ENCODE results near the gene SLC2A1. TPM values are rescaled to one million over a fixed set of nuclear protein-coding genes. Genes with fewer than 3 reads are reported as not detected.

SLC2A1 gene
- total and polyA plus RNA-seq, 9 of the 15 experiments (the other 6 are each of a cell fraction or from before 2014, with no cell fraction given): 12.6 to 153 (median 48.0) TPM

GRCh38 chr1:42914092-42914627, 44.5 kb downstream of the SLC2A1 start (continued):
- TF ChIP-seq KAT2B (IDR thresholded peaks at IDR 0.05; ENCODE audit: low read depth, low read length): no peak
- TF ChIP-seq FOXA3 (CRISPR knock-in tag; conservative IDR thresholded peaks at IDR 0.05 in 1 of 2, IDR thresholded peaks at IDR 0.05 in 1 of 2): no peak
- TF ChIP-seq RBM22 (IDR thresholded peaks at IDR 0.05; ENCODE audit: low read depth, low read length, poor library complexity, severe bottlenecking): no peak
- no peak for TF ChIP-seq RBFOX2 (IDR thresholded peaks at IDR 0.05; ENCODE audit: low read depth, low read length)
- TF ChIP-seq ATF3 (IDR thresholded peaks at IDR 0.05): peak; percentile 14; the same call in 1 of the 2 replicates
- no peak for TF ChIP-seq ATF3 (CRISPR knock-in tag; conservative IDR thresholded peaks at IDR 0.05)
- TF ChIP-seq EZH2 (IDR thresholded peaks at IDR 0.05; ENCODE audit: borderline replicate concordance, low read depth, low read length): no peak
- no peak for TF ChIP-seq ARHGAP35 (IDR thresholded peaks at IDR 0.05; ENCODE audit: partially characterized antibody)
- TF ChIP-seq ZNF766 (CRISPR knock-in tag; conservative IDR thresholded peaks at IDR 0.05): no peak
- TF ChIP-seq SRSF1 (IDR thresholded peaks at IDR 0.05; ENCODE audit: low read depth, low read length): no peak
- no peak for TF ChIP-seq BCL6 (CRISPR knock-in tag; IDR thresholded peaks at IDR 0.05)
- TF ChIP-seq CREB3 (tag; conservative IDR thresholded peaks at IDR 0.05; ENCODE audit: low read depth): no peak
- no peak for TF ChIP-seq ZNF586 (CRISPR knock-in tag; conservative IDR thresholded peaks at IDR 0.05)
- peak; percentile 82 for TF ChIP-seq HLTF (IDR thresholded peaks at IDR 0.05)
- no peak for TF ChIP-seq SNIP1 (IDR thresholded peaks at IDR 0.05; ENCODE audit: low read depth)
- TF ChIP-seq KHSRP (IDR thresholded peaks at IDR 0.05): no peak
